ENCODE data around the gene MYH13.

DNA sequence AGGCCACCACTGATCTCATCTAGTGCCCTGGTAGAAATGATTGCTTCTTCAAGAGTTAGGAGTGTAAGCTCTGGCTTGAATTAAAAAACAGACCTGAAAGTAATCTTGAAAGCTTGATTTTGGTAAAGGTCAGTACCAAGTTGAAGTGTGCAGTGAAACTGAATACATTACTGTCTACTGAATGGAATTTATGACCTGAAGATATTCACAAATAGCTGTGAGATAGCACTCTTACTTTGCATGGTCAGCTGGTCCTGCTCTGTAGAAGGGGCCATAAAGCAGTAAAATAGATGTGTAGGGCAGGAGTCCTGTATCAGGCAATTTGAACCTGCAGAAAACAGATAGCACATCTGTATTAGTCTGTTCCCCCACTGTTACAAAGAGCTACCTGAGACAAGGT is 78.6 kb downstream of the MYH13 start:
- no peak for TF ChIP-seq HMG20A (CRISPR knock-in tag; IDR thresholded peaks at IDR 0.05; ENCODE audit: borderline replicate concordance)
- no peak for TF ChIP-seq GTF2F1 (IDR thresholded peaks at IDR 0.05; ENCODE audit: low read length)
- no peak for TF ChIP-seq JUN (CRISPR knock-in tag; IDR thresholded peaks at IDR 0.05)
- TF ChIP-seq, protein P1, sequence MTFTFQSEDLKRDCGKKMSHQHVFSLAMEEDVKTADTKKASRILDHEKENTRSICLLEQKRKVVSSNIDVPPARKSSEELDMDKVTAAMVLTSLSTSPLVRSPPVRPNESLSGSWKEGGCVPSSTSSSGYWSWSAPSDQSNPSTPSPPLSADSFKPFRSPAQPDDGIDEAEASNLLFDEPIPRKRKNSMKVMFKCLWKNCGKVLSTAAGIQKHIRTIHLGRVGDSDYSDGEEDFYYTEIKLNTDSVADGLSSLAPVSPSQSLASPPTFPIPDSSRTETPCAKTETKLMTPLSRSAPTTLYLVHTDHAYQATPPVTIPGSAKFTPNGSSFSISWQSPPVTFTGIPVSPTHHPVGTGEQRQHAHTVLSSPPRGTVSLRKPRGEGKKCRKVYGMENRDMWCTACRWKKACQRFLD (CRISPR knock-in tag; IDR thresholded peaks at IDR 0.05; ENCODE audit: borderline replicate concordance), result no peak
- TF ChIP-seq ZNF10 (CRISPR knock-in tag; IDR thresholded peaks at IDR 0.05; ENCODE audit: borderline replicate concordance, low read depth), result no peak
- no peak for TF ChIP-seq ZNF331 (CRISPR knock-in tag; IDR thresholded peaks at IDR 0.05)
- no peak for TF ChIP-seq NFE2L2 (IDR thresholded peaks at IDR 0.05; ENCODE audit: low read length)
- TF ChIP-seq NONO (IDR thresholded peaks at IDR 0.05), result no peak
- no peak for TF ChIP-seq NONO (CRISPR knock-in tag; conservative IDR thresholded peaks at IDR 0.05)
- TF ChIP-seq MAZ (IDR thresholded peaks at IDR 0.05; ENCODE audit: borderline replicate concordance, low read depth, low read length), result no peak
- TF ChIP-seq MAZ (CRISPR knock-in tag; IDR thresholded peaks at IDR 0.05; ENCODE audit: low read depth), result no peak
- no peak for TF ChIP-seq ELF4 (CRISPR knock-in tag; IDR thresholded peaks at IDR 0.05; ENCODE audit: borderline replicate concordance)
- TF ChIP-seq, protein P2, sequence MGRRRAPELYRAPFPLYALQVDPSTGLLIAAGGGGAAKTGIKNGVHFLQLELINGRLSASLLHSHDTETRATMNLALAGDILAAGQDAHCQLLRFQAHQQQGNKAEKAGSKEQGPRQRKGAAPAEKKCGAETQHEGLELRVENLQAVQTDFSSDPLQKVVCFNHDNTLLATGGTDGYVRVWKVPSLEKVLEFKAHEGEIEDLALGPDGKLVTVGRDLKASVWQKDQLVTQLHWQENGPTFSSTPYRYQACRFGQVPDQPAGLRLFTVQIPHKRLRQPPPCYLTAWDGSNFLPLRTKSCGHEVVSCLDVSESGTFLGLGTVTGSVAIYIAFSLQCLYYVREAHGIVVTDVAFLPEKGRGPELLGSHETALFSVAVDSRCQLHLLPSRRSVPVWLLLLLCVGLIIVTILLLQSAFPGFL (CRISPR knock-in tag; IDR thresholded peaks at IDR 0.05), result no peak
- TF ChIP-seq RAD21 (CRISPR knock-in tag; IDR thresholded peaks at IDR 0.05), result no peak
- no peak for TF ChIP-seq EZH2 (conservative IDR thresholded peaks at IDR 0.05; ENCODE audit: low read depth, low read length)
- no peak for TF ChIP-seq ZNF317 (CRISPR knock-in tag; IDR thresholded peaks at IDR 0.05)

All from HepG2 (cell line).